ENCODE measurements around the gene PLCXD3. TPM values are rescaled to one million over a fixed set of nuclear protein-coding genes. Genes with fewer than 3 reads are reported as not detected.

The PLCXD3 gene, protein sequence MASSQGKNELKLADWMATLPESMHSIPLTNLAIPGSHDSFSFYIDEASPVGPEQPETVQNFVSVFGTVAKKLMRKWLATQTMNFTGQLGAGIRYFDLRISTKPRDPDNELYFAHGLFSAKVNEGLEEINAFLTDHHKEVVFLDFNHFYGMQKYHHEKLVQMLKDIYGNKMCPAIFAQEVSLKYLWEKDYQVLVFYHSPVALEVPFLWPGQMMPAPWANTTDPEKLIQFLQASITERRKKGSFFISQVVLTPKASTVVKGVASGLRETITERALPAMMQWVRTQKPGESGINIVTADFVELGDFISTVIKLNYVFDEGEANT
- not detected in 3 replicates for polyA plus RNA-seq
- not detected for polyA plus RNA-seq (2011; ENCODE audit: low read depth)
- not detected in 2 replicates for polyA plus RNA-seq (2011; cell fraction: cytosol; rRNA removed)
- not detected in 2 replicates for polyA plus RNA-seq (2011; cell fraction: nucleus; rRNA removed)
- not detected in 2 replicates for polyA plus RNA-seq (2012; ENCODE audit: low replicate concordance)
- not detected in 3 replicates for polyA minus RNA-seq
- polyA minus RNA-seq (2011; cell fraction: cytosol; rRNA and poly(A)+ RNA removed), result not detected
- not detected in 2 replicates for polyA minus RNA-seq (2011; cell fraction: nucleus; rRNA and poly(A)+ RNA removed)

DNA sequence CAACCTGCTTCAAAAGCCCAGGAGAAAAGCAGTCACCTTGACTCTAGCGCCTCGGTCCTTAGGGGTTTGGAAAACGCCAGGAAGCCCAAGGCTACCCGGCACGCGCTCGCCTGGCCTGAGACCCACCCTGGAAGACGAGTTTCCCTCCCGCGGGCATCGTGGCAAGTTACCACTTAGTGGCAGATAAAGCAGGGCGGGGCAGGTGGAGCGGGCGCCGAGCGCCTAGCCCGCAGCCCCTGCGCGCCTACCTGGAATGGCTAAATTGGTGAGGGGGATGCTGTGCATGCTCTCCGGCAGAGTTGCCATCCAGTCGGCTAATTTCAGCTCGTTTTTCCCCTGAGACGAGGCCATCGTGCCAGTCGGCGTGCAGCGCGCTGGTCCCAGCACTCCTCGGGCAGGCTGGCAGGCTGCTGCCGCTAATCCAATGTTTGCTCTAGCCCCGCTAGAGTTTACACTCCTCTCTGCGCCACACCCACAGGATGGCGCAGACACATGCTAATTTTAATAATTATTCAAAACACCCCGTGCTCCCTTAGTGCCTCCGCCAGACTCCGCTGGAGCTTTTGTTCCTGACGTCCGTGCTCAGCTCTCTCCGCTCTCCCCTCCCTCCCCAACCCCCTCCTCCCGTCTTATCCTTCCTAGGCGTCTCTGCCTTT is at the start of gene PLCXD3:
Gene PLCXD3, minus strand, starts transcription at position 426 of the 656 bp plus-strand sequence. Its CDS starts 75 bp downstream, at position 351.
- H3K27ac ChIP-seq (ENCODE audit: control insufficient read depth, insufficient read depth, low read length), result no peak within 1 kb of the TSS

DNA sequence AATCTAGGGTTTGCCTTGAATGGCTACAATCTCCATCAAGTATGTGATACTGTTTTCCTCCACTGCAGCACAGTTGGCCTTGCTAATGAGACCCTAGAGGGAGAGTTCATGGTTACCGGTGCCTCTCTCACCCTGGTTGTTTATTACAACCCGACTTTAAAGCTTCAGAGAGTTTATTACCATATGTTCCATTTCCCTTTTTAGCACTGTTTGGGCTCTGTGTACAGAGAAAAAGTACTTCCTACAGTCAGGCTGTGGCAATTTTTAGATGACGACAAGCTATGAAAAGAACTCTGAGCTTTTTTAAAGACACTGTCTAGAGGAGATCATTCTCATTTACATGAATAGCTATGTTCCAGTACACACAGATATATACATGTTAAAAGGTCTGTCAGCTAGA is 48.8 kb upstream of the PLCXD3 start:
- H3K4me2 ChIP-seq (ENCODE audit: control insufficient read depth, extremely low read depth, insufficient read depth, low read depth, low read length), result no peak overlapping the region
- no peak for DNase-seq (ENCODE audit: low read depth, low spot score)
- dilution Hi-C loops (cut with MboI; ENCODE audit: extremely low pct_ligation_motif_present, low sequenced_read_pairs), result no loop called here
- H3K9me3 ChIP-seq (ENCODE audit: control insufficient read depth, low read depth, low read length), result no peaks in the 10 kb centered on the region
- no peaks in the 10 kb centered on the region for H4K20me1 ChIP-seq (ENCODE audit: control insufficient read depth, extremely low read depth, insufficient read depth, low read length)
- H3K27ac ChIP-seq (ENCODE audit: control insufficient read depth, insufficient read depth, low read length), result no peak overlapping the region
- no peak for FAIRE-seq
- H3K27me3 ChIP-seq (ENCODE audit: control insufficient read depth, extremely low read depth, insufficient read depth, low read length), result no peaks in the 10 kb centered on the region
- H3K9me1 ChIP-seq (ENCODE audit: control insufficient read depth, extremely low read depth, insufficient read depth, low read length), result no peaks in the 10 kb centered on the region
- no peak overlapping the region for H3K9ac ChIP-seq (ENCODE audit: control insufficient read depth, extremely low read depth, insufficient read depth, low read length)
- H3K4me1 ChIP-seq (ENCODE audit: control insufficient read depth, extremely low read depth, insufficient read depth, low read length), result no peaks in the 10 kb centered on the region
- TF ChIP-seq, protein P1, sequence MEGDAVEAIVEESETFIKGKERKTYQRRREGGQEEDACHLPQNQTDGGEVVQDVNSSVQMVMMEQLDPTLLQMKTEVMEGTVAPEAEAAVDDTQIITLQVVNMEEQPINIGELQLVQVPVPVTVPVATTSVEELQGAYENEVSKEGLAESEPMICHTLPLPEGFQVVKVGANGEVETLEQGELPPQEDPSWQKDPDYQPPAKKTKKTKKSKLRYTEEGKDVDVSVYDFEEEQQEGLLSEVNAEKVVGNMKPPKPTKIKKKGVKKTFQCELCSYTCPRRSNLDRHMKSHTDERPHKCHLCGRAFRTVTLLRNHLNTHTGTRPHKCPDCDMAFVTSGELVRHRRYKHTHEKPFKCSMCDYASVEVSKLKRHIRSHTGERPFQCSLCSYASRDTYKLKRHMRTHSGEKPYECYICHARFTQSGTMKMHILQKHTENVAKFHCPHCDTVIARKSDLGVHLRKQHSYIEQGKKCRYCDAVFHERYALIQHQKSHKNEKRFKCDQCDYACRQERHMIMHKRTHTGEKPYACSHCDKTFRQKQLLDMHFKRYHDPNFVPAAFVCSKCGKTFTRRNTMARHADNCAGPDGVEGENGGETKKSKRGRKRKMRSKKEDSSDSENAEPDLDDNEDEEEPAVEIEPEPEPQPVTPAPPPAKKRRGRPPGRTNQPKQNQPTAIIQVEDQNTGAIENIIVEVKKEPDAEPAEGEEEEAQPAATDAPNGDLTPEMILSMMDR (optimal IDR thresholded peaks at IDR 0.05 in 1 of 3, IDR thresholded peaks at IDR 0.05 in 1 of 3, conservative IDR thresholded peaks at IDR 0.05 in 1 of 3; ENCODE audit: extremely low read depth in 1 of 3, insufficient read depth in 2 of 3, low read length in 3 of 3), result no peak
- TF ChIP-seq EZH2 (IDR thresholded peaks at IDR 0.05; ENCODE audit: low read length), result no peak
- no peaks in the 10 kb centered on the region for H3K36me3 ChIP-seq (ENCODE audit: control insufficient read depth in 2 of 2, extremely low read depth in 1 of 2, insufficient read depth in 2 of 2, low read length in 2 of 2)
- no peak overlapping the region for H3K4me3 ChIP-seq (ENCODE audit: control insufficient read depth in 2 of 3, extremely low read depth in 1 of 3, insufficient read depth in 2 of 3, low read depth in 1 of 3, low read length in 3 of 3)
- H2AFZ ChIP-seq (ENCODE audit: control insufficient read depth, low read length), result no peak overlapping the region
- no peaks in the 10 kb centered on the region for H3K79me2 ChIP-seq (ENCODE audit: control insufficient read depth, insufficient read depth, low read length)

More for the DNA sequence above, at the start of gene PLCXD3:
- Histone ChIP-seq H3K9me1 (ENCODE audit: control insufficient read depth, extremely low read depth, insufficient read depth, low read length) (no peaks in the 10 kb centered on the region), H3K4me1 (ENCODE audit: control insufficient read depth, extremely low read depth, insufficient read depth, low read length) (no peaks in the 10 kb centered on the region), H3K36me3 (ENCODE audit: control insufficient read depth in 2 of 2, extremely low read depth in 1 of 2, insufficient read depth in 2 of 2, low read length in 2 of 2) (no peaks in the 10 kb centered on the region), H3K4me3 (ENCODE audit: control insufficient read depth in 2 of 3, extremely low read depth in 1 of 3, insufficient read depth in 2 of 3, low read depth in 1 of 3, low read length in 3 of 3) (no peak within 1 kb of the TSS), H3K27me3 (ENCODE audit: control insufficient read depth, extremely low read depth, insufficient read depth, low read length) (peaks cover 15% of the 10 kb centered on the region), H3K4me2 (ENCODE audit: control insufficient read depth, extremely low read depth, insufficient read depth, low read depth, low read length) (peak within 1 kb of the TSS; percentile 16), H2AFZ (ENCODE audit: control insufficient read depth, low read length) (no peak within 1 kb of the TSS), H3K79me2 (ENCODE audit: control insufficient read depth, insufficient read depth, low read length) (no peaks in the 10 kb centered on the region), H3K9ac (ENCODE audit: control insufficient read depth, extremely low read depth, insufficient read depth, low read length) (no peak within 1 kb of the TSS), H4K20me1 (ENCODE audit: control insufficient read depth, extremely low read depth, insufficient read depth, low read length) (no peaks in the 10 kb centered on the region), H3K9me3 (ENCODE audit: control insufficient read depth, low read depth, low read length) (no peaks in the 10 kb centered on the region)
- dilution Hi-C loops (cut with MboI; ENCODE audit: extremely low pct_ligation_motif_present, low sequenced_read_pairs), result no loop called here
- no peak for FAIRE-seq
- TF ChIP-seq, protein P1 (optimal IDR thresholded peaks at IDR 0.05 in 1 of 3, IDR thresholded peaks at IDR 0.05 in 1 of 3, conservative IDR thresholded peaks at IDR 0.05 in 1 of 3; ENCODE audit: extremely low read depth in 1 of 3, insufficient read depth in 2 of 3, low read length in 3 of 3), result no peak
- TF ChIP-seq EZH2 (IDR thresholded peaks at IDR 0.05; ENCODE audit: low read length), result peak; percentile 51
- DNase-seq (ENCODE audit: low read depth, low spot score), result no peak
